ENCODE measurements around the gene VEGFA.

The VEGFA gene

DNA sequence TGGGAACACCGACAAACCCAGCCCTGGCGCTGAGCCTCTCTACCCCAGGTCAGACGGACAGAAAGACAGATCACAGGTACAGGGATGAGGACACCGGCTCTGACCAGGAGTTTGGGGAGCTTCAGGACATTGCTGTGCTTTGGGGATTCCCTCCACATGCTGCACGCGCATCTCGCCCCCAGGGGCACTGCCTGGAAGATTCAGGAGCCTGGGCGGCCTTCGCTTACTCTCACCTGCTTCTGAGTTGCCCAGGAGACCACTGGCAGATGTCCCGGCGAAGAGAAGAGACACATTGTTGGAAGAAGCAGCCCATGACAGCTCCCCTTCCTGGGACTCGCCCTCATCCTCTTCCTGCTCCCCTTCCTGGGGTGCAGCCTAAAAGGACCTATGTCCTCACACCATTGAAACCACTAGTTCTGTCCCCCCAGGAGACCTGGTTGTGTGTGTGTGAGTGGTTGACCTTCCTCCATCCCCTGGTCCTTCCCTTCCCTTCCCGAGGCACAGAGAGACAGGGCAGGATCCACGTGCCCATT lies 15.3 kb downstream of the VEGFA start:
- no peak for DNase-seq (ENCODE audit: low spot score)

DNA sequence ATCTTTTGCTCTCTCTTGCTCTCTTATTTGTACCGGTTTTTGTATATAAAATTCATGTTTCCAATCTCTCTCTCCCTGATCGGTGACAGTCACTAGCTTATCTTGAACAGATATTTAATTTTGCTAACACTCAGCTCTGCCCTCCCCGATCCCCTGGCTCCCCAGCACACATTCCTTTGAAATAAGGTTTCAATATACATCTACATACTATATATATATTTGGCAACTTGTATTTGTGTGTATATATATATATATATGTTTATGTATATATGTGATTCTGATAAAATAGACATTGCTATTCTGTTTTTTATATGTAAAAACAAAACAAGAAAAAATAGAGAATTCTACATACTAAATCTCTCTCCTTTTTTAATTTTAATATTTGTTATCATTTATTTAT lies 15.9 kb downstream of the VEGFA start:
- DNase-seq (ENCODE audit: low spot score) = no peak

DNA sequence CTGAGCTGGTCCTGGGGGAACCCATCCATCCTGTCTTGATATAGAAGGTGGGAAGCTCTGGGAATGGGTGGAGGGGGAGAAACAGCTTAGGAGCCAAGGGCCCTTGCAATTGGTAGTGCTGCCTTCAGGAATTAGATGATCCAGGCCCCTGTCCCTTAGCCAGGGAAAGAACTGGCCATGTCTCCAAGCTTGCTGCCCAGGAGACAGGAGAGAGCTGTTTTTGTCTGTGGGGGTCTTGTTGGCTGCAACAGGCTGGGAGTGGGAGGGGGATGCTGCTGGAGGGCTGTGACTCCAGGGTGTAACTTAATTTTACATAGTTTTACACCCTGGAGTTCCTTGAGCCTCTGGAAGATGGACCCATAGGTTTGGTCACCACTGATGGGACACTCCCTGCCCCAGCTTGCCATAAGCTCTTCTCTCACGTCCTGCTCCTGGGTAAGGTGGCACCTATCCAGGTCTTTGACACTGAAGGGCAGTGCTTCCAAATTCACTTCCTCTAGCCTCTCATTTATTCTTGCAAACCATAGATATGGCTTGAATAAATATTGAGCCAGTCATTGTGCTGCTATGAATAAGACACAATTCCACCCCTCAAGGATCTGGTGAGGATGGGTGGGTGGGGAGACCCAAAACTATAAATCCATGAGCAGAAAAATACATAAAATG lies 16.8 kb downstream of the VEGFA start:
- peak; percentile 10 for DNase-seq (ENCODE audit: low spot score)

DNA sequence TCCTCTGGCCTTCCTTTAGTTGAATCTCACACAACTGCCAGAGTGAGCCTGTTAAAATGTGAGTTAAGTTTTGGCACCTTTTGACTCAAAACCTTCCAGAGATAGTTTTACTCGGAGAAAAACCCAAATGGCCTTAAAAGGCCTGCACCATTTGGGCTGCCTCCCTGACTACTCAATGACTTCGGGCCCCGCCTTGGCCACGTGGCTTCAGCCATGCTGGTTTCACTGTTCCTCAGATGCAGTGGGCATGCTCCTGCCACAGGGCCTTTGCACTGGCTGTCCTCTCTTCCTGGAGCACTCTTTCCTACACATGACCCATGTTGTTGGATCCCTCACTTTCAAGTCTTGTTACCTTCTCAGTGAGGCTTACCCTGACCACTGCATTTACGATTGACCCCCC lies 18.3 kb downstream of the VEGFA start:
- DNase-seq (ENCODE audit: low spot score) = no peak

DNA sequence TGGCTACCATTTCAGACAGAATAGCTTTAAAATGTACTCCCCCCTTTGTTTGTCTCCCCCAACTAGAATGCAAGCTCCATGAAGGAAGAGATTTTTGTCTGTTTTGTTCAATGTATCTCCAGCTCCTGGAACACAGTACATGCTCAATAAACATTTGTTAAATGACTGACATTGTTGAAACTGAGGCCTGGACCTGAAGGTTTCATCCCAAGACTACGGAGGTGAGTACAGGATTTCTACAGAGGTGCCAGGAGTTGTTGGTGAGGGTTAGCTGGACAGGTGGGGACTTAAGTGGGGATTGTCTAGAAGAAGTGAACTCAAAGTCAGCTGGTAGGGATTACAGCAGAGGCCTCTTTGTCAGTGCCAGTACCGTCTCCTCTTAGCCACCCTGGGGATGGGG lies 19.4 kb downstream of the VEGFA start:
- DNase-seq (ENCODE audit: low spot score) = no peak

DNA sequence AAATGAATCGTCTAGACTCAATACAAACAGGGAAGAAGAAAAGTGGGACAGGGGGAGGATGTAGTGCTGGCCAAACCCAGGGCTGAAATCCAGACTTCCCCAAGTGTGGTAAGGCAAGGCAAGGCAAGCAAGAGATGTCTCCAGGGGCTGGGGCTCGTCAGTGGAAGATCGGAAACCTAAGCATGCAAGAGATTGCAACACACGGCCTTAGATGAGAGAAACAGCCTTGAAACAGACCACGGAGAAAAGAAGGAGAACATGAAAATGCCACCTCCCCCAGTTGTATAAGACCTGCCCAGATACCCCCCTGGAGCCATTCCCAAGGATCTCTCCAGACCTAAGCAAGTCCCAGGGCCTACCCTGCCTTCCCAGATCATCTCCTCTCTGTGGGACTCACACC lies 20.0 kb downstream of the VEGFA start:
- DNase-seq (ENCODE audit: low spot score) = no peak

DNA sequence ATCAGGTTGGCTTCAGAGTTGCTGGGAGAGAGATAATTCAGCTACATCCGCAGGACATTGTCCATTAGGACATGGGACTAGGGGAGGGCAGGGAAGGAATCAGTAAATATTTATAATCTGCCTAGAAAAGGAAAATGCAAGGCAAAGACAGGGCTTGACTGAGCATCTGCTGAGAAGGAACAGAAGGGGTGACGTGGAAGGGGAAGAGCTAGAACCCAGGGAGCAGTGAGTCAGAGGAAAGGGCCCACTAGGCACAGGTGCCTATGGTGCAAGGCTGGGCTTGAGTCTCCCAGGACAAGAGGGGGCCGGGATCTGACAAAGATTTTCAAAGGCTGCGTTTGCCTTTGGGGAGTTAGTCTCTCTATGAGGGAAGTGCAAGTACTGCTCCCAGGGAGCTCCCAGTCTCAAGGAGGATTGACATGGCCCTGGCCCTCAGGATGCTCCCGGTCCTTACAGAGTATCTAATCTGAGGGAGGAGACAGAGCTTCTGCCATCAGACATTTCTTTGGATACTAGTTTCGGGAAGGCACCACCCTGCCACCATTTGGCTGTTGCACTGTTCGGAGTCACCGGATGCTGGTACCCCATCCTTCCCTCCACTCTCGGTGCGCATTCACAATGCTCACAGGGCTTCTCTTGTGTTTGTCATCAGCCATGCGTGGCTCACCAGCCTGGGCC lies 21.9 kb downstream of the VEGFA start:
- DNase-seq (ENCODE audit: low spot score) = no peak

DNA sequence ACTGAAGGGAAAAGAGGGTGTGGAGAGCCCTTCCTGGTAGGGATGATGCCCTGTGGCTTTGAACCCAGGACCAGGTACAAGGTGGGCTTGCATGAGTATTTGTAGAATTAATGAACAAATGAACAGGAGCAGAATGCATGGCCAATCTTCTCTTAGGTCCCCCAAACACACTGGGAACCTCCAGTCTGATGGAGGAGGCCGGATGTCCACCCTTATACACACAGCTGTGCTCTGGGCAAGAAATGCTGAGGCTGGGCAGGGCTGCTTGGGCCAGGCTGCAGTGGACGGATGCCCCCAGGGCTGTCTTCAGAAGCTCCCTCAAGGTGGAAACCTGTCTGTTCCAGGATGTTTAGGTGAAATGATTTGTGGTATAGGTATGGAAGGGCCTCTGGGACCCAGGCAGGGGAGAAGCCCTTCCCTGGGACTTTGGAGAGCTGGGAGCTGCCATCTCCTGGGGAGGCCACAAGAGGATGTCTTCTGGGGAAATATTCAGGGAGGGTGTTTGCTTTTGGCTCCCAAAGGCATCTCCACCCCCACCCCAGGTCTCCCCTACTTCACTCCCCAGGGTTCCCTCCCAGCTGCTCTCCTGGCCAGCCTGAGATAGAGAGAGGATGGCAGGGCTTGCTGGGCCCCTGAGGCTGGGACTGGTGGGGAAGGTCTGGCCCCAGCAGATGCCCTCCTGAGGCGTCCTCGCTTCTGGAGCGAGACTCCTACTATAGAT lies 23.3 kb downstream of the VEGFA start:
- DNase-seq (ENCODE audit: low spot score) = no peak

DNA sequence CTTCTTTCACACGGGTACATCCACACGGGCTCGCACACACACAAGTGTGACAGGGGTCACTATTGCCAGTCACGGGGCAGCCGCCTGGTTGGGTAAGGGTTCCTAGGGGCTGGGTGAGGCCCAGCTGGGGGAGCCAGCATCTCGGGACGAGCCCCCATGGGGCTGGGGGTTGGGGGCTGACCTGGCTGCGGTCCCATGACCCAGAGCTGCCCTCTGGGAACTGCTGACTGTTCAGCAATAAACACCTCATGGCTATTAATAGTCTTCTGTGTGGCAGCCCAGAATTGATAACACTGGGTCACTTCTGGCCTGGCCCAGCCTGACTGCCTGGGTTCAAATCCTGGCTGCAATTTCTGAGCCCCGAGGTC lies 23.8 kb downstream of the VEGFA start:
- DNase-seq (ENCODE audit: low spot score) = no peak

DNA sequence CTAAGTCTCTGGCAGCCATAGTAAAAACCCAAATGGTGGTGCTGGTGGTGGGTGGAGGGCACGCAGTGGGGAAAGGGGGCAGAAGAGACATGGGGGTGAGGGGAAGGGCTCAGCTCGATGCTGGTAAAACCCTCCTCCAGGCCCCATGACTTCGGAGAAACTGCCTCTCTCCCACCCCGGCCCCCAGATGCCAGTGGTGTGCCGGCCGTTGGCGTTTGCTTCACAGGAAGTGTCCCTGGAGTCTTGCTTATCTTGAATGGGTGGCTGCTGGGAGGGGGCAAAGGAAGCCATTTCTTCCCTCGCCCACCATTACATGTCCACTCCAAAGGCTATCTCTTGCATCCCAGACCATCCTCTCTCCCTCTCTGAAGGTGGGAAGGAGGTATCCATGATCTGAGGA lies 25.4 kb downstream of the VEGFA start:
- DNase-seq (ENCODE audit: low spot score) = no peak

DNA sequence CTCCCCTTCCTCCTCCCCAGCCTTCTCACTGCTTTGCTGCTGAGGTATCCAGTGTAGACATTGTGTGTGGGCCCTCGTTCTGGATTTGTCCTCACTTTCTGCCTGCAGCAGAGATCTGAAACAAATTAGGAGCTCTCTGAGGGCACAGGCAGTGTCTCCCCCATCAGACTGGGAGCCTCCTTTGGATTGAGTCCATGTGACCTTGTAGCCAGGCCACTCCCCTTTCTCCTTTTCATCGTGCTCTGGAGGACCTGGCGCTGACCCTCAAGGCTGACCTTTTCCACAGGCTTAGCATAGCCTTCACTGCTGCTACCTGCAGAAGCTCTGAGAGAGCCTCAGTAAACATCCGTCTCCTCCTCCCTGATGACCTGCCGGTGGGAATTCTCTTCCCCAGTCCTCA lies 26.2 kb downstream of the VEGFA start:
- DNase-seq (ENCODE audit: low spot score) = no peak

DNA sequence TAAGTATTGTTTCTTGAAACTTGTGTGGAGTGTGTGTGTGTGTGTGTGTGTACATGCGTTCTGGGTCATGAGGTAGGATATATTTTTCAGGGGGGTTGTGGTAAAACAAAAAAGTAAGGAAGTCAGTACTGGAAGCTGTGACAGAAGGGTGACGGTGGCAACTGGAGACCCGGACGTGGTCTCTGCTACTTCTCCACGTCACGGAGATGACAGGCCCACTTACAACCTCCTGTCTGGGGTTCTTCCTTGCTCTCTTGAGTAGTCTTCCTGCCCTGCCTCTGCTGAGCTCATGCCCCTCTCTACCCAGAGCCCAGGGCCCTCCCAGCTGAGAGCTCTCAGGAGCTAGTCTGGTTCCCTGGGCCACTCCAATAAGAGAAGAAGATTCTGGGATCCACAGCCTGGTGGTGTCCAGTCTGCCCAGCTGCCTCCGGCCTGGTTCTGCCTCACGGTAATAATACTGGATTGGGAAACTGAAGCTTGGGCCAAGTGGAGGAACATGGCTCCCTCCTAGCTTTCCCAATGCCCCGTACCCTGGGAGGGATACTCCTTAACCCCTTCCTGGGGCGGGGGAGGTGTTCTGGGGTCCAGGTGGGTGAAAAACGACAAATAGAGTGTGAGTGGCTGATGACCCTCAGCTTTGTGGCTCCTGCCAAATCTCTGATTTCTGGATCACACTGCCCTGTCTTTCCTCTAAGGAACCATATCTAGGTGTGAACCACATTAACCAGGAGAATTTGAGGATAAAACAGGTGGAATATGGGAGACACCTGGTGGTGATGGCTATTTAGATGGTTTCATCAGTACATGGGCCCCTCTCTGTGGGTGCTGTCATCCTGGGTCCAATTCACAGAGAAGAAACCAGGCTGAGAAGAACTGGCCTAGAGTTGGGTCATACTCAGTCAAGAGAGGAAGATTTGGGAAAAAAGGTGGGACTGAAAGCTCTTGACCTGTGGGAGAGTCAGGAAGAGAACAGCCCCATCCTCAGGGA lies 27.2 kb downstream of the VEGFA start:
- peak; percentile 50 for DNase-seq (ENCODE audit: low spot score)

DNA sequence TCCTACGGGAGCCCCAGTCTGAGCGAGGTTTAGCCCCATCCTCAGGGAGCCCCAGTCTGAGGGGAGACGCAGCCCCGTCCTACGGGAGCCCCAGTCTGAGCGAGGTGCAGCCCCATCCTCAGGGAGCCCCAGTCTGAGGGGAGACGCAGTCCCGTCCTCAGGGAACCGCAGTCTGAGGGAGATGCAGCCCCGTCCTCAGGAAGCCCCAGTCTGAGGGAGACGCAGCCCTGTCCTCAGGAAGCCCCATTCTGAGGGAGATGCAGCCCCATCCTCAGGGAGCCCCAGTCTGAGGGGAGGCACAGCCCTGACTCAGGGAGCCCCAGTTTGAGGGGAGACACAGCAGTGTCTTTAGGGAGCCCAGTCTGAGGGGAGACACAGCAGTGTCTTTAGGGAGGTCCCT lies 27.9 kb downstream of the VEGFA start:
- DNase-seq (ENCODE audit: low spot score) = no peak

DNA sequence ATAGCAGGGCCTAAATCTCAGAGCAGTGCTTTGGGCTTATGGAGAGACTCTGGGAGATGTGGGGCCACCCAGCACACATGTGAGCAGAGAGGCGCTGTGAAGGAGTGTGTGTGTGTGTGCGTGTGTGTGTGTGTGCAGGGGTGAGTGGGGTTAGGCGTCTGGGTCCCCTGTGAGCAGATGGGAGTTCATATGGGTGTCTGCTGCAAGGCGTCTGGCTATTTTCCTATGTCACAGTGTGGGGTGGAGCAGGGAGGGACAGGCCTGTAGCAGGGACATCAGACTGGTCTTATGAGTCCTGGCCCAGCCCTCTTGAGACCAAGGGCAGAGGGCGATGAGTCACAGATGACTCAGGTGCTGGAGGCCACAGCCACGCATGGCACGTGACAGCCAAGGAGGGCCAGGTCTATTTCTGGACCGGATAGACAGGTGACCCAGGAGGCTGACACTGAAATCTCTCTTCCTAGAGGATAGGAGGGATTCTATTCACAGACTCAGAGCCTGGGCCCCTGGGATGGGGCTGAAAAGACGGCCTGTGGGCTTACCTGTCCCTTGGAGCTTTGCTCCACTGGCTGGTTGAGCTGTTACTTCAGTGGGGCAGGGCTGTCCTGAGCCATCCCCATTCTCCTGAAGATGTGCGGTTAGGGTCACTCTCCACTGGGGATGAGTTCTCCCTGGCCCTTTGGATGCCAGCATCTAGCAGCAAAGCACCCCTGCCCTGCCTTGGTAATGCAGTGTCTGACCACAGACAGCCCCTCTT lies 28.9 kb downstream of the VEGFA start:
- peak; percentile 92 for DNase-seq (ENCODE audit: low spot score)

DNA sequence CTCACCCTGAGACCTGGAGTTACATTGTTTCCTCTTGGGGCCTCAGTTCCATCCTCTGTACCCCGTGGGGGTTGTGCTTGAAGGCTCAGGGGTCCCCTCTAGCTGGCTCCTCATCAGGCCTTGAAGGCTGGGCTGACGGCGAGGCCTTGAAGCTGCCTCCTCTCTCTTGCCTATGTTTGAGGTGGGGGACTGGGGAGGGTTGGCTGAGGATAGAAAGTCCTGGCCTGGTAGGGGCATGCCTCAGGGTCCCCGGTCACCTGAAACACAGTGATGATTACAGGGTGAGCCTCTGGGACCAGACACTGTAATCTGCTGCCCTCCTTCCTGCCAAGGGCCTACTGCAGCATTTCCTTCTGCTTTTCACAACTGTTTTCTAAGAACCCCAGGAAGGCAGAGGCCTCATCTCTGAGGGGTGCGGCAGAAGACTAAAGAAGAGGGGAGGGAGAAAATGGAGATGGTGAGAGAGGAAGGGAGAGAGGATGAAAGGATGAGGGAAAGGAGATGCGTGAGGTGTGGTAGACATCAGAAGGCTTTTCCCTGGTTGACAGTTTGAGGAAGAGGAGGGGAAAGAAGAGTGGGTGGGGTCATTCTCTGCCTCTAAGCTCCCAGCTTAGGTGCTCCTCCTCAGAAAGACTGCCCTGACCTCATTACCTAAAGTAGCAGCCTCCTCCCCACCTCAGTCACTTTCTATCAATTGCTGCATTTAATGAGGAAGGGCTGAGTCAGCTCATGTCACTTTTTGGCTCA lies 29.7 kb downstream of the VEGFA start:
- peak; percentile 69 for DNase-seq (ENCODE audit: low spot score)

DNA sequence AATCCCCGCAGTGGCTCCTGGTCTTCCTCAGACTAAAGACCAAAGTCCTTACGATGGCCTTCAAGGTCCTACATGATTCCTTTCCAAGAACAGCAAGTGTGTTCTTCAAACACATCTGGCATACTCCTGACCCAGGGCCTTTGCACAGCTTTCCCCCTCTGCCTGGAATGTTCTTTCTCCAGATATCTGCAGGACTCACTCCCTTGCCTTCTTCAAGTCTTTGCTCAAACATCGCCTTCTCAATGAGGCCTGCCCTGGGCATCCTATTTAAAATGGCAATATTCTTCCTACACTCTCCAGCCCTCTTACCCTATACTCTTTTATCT lies 30.2 kb downstream of the VEGFA start:
- DNase-seq (ENCODE audit: low spot score) = no peak

DNA sequence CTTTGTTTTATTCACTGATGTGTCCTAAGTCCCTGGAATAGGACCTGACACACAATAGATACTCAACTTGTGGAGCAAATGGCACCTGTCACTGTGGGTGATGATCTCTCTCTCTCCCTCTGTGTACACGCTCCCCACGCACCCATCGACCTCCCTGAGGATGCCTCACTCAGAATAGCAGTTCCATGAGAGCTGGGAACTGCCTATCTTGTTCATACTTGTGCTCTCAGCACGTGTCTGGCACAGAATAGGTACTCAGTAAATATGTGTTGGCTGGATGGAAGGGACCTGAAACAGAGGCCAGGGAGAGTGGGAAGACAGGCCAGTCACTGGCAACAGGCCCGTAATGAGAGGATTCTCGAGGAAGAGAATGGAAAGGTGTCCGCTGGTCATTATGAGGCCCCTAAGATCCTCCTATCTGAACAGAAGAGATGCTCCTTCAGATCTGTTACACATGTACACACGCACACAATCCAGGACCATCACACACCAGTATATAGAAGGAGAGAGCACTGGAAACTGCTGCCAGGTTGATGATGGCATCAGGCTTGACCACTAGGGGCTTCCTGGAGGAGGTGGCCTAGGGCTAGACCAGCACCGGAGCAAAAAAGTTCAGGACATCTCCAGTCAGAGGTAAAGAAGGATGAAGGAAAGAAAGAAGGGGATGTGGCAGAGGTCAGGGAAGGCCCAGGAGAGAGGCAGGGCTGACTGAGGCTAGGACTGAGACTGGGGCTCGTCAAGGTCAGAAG lies 30.9 kb downstream of the VEGFA start:
- DNase-seq (ENCODE audit: low spot score) = no peak

DNA sequence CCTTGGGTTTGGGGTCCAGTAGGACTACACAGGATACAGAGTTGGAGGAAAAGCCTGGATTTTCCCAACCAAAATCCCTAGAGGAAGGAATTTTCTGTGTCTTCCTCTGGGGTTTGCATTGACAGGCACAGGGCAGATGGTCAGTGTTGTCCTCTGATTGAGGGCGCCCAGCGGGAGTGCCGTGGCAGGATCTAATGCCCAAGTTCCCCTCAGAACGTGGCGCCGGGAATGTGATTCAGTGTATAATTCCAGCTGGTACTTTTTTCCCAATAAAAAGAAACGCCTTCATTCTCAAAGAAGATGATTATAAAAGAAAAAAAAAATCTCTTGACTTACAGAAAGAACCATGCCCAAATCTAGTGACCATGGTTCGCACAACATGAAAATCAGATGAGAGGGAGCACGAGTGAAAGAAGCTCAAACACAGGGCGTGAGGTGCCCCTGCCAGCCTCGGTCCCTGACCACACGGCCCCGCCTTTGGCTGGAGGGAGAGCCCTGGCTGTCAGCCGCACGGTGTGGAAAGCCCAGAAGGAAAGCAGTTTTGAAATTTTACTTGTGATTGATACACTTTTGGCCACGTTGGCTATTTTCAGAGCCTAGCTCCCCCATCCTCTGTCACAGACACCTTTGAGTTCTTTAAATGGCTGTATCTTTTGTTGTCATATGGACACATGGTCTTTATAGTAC lies 31.6 kb downstream of the VEGFA start:
- DNase-seq (ENCODE audit: low spot score) = no peak

DNA sequence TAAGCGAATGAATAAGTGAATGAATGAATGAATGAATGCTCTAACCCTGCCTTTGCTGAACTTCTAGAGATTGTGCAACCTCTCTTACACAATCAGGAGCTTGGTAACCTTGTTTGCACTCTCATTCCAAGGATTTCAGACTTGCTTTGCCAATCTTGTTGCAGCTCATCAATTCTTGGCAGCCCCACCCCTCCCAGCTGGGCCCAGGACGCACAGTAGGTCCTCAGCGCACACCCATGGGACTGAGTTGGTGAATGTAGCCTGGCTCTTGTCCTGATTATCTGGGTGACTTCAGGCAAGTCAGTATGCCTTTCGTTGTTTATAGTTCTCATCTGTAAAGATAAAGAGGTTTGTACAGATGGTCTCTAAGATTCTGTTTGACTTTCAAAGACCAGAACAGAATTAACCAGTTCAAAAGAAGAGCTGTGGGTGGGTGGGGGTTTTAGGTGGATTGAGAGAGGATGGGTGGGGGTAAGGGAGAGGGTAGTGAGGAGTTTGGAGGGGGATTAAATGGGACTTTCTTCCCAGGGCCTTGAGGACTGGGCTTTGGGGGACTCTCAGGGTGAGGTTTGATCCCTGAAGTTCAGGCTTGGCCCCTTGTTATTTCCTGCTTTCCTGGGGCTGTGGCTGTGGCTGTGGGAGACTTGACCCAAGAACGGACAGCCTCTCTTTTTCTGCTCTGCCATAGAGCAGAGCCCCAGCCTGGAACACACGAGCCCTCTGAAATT lies 33.2 kb downstream of the VEGFA start:
- DNase-seq (ENCODE audit: low spot score) = peak; percentile 37

All from hematopoietic multipotent progenitor cell treated with erythropoietin and hydrocortisone succinate and interleukin-3 and kit ligand, for 17 days (in vitro differentiated cells).